Nephron (organoid): ENCODE data around the gene PSMD11.
A peak's percentile ranks its signal among the peaks of the same experiment; 100 is the strongest.

Experiments
- H3K27ac Mint-ChIP-seq, 3 experiments: 2 replicates each; pipeline ENCODE4 v1.8.0; 2020; ENCODE audit warnings: mixed read lengths in 3 of 3, mild to moderate bottlenecking in 2 of 3, moderate library complexity in 1 of 3
- H3K27me3 Mint-ChIP-seq: 2 replicates; pipeline ENCODE4 v1.8.0; 2021; ENCODE audit warnings: low read depth, mild to moderate bottlenecking, moderate library complexity, mixed read lengths
- H3K36me3 Mint-ChIP-seq: 2 replicates; pipeline ENCODE4 v1.8.0; 2020; ENCODE audit warnings: low read depth, mixed read lengths
- H3K4me1 Mint-ChIP-seq: 2 replicates; pipeline ENCODE4 v1.8.0; 2020; ENCODE audit warnings: mixed read lengths
- H3K4me3 Mint-ChIP-seq, 3 experiments: 2 replicates each; pipeline ENCODE4 v1.8.0; 2020; ENCODE audit warnings: mild to moderate bottlenecking in 3 of 3, mixed read lengths in 3 of 3, moderate library complexity in 2 of 3
- H3K9me3 Mint-ChIP-seq: 2 replicates; pipeline ENCODE4 v1.8.0; 2020; ENCODE audit warnings: mixed read lengths
- CTCF ChIP-seq, 3 experiments: fragments of 200-600 bp; sonication (generic); IDR thresholded peaks; one replicate each; pipeline ENCODE4 v1.5.0; 2021; ENCODE audit warnings: antibody characterized with exemption in 3 of 3; ENCODE audit not compliant: unreplicated experiment in 3 of 3

Gene PSMD11

GRCh38 chr17:32481193-32481592 lies 36.9 kb downstream of the PSMD11 start:
- H3K9me3 Mint-ChIP-seq = no peaks in the 10 kb centered on the region
- no peak for TF ChIP-seq CTCF (IDR thresholded peaks at IDR 0.05; ENCODE audit: unreplicated experiment in 3 of 3)

DNA sequence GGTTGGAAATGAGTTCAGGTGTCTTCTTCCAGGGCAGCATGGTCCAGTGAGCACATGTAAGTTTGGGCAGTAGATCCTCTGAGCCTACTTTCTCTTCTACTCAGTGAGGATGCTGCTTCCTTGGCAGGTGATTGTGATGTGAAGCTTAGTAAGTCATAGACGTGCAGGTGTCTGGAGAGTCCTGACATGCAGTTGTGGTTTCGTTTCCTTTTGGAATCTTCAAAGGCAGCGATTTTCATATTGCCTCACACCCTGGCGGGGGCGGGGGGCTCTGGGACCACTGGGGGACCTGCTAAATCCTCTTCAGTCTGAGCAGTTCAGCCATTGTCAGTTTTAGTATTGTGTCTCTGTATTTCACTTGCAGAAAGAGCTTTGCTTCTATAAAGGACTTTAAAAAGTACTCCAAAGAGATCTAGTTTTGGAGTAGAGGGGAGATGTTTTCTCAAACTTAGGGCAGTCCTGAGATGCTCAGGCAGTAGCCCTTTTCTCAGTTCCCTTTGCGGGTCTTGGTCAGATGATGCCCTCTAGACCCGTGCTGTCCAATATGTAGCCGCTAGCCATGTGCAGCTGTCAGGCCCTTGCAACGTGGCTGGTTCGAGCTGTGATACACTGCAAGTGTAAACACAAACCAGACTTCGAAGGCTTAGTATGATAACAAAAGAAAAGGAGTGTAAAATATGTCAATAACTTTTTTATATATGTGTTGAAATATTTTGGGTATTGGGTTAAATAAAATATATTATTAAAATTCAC lies 38.4 kb downstream of the PSMD11 start:
- Mint-ChIP-seq H3K4me3 (peak overlapping the region in 1 of 3 experiments; percentile 22), H3K27me3 (no peaks in the 10 kb centered on the region), H3K27ac (peak overlapping the region; percentile 55 to 95 (median 61)), H3K9me3 (no peaks in the 10 kb centered on the region), H3K36me3 (peaks cover 44% of the 10 kb centered on the region), H3K4me1 (peaks cover 27% of the 10 kb centered on the region)
- no peak for TF ChIP-seq CTCF (IDR thresholded peaks at IDR 0.05; ENCODE audit: unreplicated experiment in 3 of 3)

More at GRCh38 chr17:32481193-32481592, 36.9 kb downstream of the PSMD11 start:
- Mint-ChIP-seq H3K27me3 (no peaks in the 10 kb centered on the region), H3K4me3 (no peak overlapping the region), H3K4me1 (peaks cover 23% of the 10 kb centered on the region), H3K36me3 (peaks cover 54% of the 10 kb centered on the region), H3K27ac (no peak overlapping the region)

GRCh38 chr17:32483451-32484019 lies 39.2 kb downstream of the PSMD11 start:
- Mint-ChIP-seq H3K27me3 (no peaks in the 10 kb centered on the region), H3K27ac (peak overlapping the region; percentile 88 to 97 (median 95)), H3K4me3 (peak overlapping the region; percentile 73 to 77 (median 74)), H3K36me3 (peaks cover 37% of the 10 kb centered on the region), H3K4me1 (peaks cover 34% of the 10 kb centered on the region), H3K9me3 (no peaks in the 10 kb centered on the region)
- peak; percentile 63 to 70 (median 69) for TF ChIP-seq CTCF (IDR thresholded peaks at IDR 0.05; ENCODE audit: unreplicated experiment in 3 of 3)

DNA sequence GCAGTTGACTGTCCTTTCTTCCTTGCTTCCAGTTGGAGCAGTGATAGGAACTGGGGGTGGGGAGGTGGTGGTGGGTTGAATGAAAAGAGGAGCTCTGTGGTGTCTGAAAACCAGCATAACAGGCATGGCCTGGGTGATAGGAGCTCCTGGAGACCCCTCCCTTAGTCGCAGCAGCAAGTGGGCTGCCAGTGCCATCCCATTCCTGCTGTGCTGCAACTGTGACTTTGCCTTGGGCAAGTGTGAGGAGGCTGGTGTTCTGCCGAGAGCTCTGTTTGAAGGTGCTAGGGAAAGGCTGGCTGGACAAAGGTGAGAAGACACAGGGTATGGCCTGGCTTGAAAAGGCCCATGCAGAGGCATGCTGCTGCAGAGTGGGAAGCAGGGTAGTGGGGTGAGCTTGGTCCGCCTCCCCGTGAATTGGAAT lies 39.7 kb downstream of the PSMD11 start:
- Mint-ChIP-seq H3K4me3 (peak overlapping the region; percentile 74 to 77 (median 75)), H3K4me1 (peaks cover 38% of the 10 kb centered on the region), H3K36me3 (peaks cover 31% of the 10 kb centered on the region), H3K9me3 (no peaks in the 10 kb centered on the region), H3K27ac (peak overlapping the region; percentile 88 to 97 (median 95)), H3K27me3 (no peaks in the 10 kb centered on the region)
- no peak for TF ChIP-seq CTCF (IDR thresholded peaks at IDR 0.05; ENCODE audit: unreplicated experiment in 3 of 3)

GRCh38 chr17:32484628-32485027 lies 40.3 kb downstream of the PSMD11 start:
- no peaks in the 10 kb centered on the region for H3K9me3 Mint-ChIP-seq
- no peak for TF ChIP-seq CTCF (IDR thresholded peaks at IDR 0.05; ENCODE audit: unreplicated experiment in 3 of 3)
- peaks cover 28% of the 10 kb centered on the region for H3K36me3 Mint-ChIP-seq
- peaks cover 44% of the 10 kb centered on the region for H3K4me1 Mint-ChIP-seq
- peak overlapping the region; percentile 36 to 60 (median 53) for H3K4me3 Mint-ChIP-seq
- peak overlapping the region in 1 of 3 experiments; percentile 95 for H3K27ac Mint-ChIP-seq
- H3K27me3 Mint-ChIP-seq = no peaks in the 10 kb centered on the region
